ENCODE data around the gene TMEM132A.
A peak's percentile ranks its signal among the peaks of the same experiment; 100 is the strongest.

Gene TMEM132A

GRCh38 chr11:60924110-60924905 lies at the start of gene TMEM132A:
TMEM132A (plus strand) TSS chr11:60924460; CDS start chr11:60924634, 174 bp downstream.
- no peak for DNase-seq (ENCODE audit: low read depth)

- DNase-seq (ENCODE audit: low read depth), result no peak
These were observed 48.7 kb upstream of the TMEM132A start for GRCh38 chr11:60875366-60876167.

- DNase-seq (ENCODE audit: low read depth), result no peak
These were observed 48.1 kb upstream of the TMEM132A start for GRCh38 chr11:60876168-60876485.

GRCh38 chr11:60878245-60879101 lies 45.8 kb upstream of the TMEM132A start:
- DNase-seq (ENCODE audit: low read depth), result no peak

GRCh38 chr11:60879104-60879503 lies 45.2 kb upstream of the TMEM132A start:
- no peak for DNase-seq (ENCODE audit: low read depth)

- no peak for DNase-seq (ENCODE audit: low read depth)
These were observed 44.2 kb upstream of the TMEM132A start for GRCh38 chr11:60879971-60880588.

- DNase-seq (ENCODE audit: low read depth), result no peak
These were observed 43.5 kb upstream of the TMEM132A start for GRCh38 chr11:60880643-60881282.

- peak; percentile 31 for DNase-seq (ENCODE audit: low read depth)
These were observed 36.7 kb upstream of the TMEM132A start for GRCh38 chr11:60887556-60887955.

- no peak for DNase-seq (ENCODE audit: low read depth)
These were observed 34.4 kb upstream of the TMEM132A start for GRCh38 chr11:60889869-60890311.

- DNase-seq (ENCODE audit: low read depth), result no peak
These were observed 33.6 kb upstream of the TMEM132A start for GRCh38 chr11:60890696-60891095.

GRCh38 chr11:60891103-60891741 lies 33.0 kb upstream of the TMEM132A start:
- no peak for DNase-seq (ENCODE audit: low read depth)

- DNase-seq (ENCODE audit: low read depth), result no peak
These were observed 28.6 kb upstream of the TMEM132A start for GRCh38 chr11:60895687-60896086.

- DNase-seq (ENCODE audit: low read depth), result no peak
These were observed 26.8 kb upstream of the TMEM132A start for GRCh38 chr11:60897496-60897895.

GRCh38 chr11:60899046-60899936 lies 25.0 kb upstream of the TMEM132A start:
- DNase-seq (ENCODE audit: low read depth), result no peak

GRCh38 chr11:60899977-60900376 lies 24.3 kb upstream of the TMEM132A start:
- DNase-seq (ENCODE audit: low read depth), result no peak

GRCh38 chr11:60900673-60901404 lies 23.4 kb upstream of the TMEM132A start:
- no peak for DNase-seq (ENCODE audit: low read depth)

- DNase-seq (ENCODE audit: low read depth), result no peak
These were observed 21.6 kb upstream of the TMEM132A start for GRCh38 chr11:60902625-60903024.

GRCh38 chr11:60905047-60905446 lies 19.2 kb upstream of the TMEM132A start:
- no peak for DNase-seq (ENCODE audit: low read depth)

GRCh38 chr11:60905551-60906113 lies 18.6 kb upstream of the TMEM132A start:
- DNase-seq (ENCODE audit: low read depth), result no peak
